Mesothelial cell of epicardium (in vitro differentiated cells): Measurements from ENCODE around the gene NAGLU. TPM values are rescaled to one million over a fixed set of nuclear protein-coding genes. Genes with fewer than 3 reads are reported as not detected.

Experiments
- DNase-seq, 2 experiments: peaks; one replicate each; pipeline ENCODE4 v3.0.0; 2021; ENCODE audit warnings: low spot score in 2 of 2; ENCODE audit not compliant: unreplicated experiment in 2 of 2
- H3K27ac Mint-ChIP-seq: 2 replicates; pipeline ENCODE4 v1.8.0; 2021; ENCODE audit warnings: mixed read lengths
- H3K27me3 Mint-ChIP-seq: 2 replicates; pipeline ENCODE4 v1.8.0; 2021; ENCODE audit warnings: low read depth, mixed read lengths
- H3K36me3 Mint-ChIP-seq: 2 replicates; pipeline ENCODE4 v1.8.0; 2021; ENCODE audit warnings: mixed read lengths
- H3K4me1 Mint-ChIP-seq: 2 replicates; pipeline ENCODE4 v1.8.0; 2021; ENCODE audit warnings: mixed read lengths
- H3K4me3 Mint-ChIP-seq: 2 replicates; pipeline ENCODE4 v1.8.0; 2021; ENCODE audit warnings: mild to moderate bottlenecking, moderate library complexity, mixed read lengths
- H3K9me3 Mint-ChIP-seq: 2 replicates; pipeline ENCODE4 v1.8.0; 2021; ENCODE audit warnings: mixed read lengths
- total RNA-seq: library from RNA; stranded (reverse); gene quantifications from 3 replicates; pipeline ENCODE4 v1.2.1, GENCODE V29; 2021
- TF ChIP-seq, protein P1 (sequence below): fragments of 200-600 bp; sonication (generic); IDR thresholded peaks from one replicate; pipeline ENCODE4 v1.5.0; 2021; ENCODE audit warnings: antibody characterized with exemption; ENCODE audit not compliant: unreplicated experiment

The NAGLU gene
- total RNA-seq, 1 donor from 2014 or later, result 31.9 TPM

DNA sequence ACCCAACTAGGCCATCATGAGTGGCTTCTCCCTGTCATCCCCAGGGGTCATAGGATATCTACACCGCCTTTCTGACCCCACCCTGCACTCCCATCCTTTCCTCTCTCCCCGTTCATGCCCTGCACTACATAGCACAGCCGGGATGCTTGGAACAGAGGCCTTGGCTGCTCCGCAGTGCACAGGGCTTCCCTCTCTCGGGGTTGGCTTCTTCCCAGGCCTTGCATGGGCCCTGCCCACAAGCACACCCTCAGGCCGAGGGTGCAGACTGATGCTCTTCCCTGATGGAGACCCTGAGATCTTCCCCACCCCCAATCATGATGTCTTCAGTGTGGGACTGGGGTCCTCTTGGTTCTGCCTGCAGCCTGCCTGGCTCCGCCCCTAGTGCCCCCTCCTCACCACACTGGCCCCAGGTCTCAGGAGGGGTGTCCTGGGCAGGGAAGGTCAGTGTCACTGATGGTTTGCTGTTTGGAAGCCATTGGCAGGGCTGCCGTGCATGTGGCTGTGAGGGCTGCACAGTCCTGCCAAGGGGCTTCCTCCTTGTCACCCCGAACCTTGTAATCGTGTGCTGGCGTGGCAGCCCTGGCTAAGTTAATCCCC lies 14.3 kb upstream of the NAGLU start:
- Mint-ChIP-seq H3K4me3 (peak overlapping the region; percentile 6), H3K9me3 (no peaks in the 10 kb centered on the region), H3K27ac (peak overlapping the region; percentile 99), H3K4me1 (peaks cover 71% of the 10 kb centered on the region), H3K27me3 (no peaks in the 10 kb centered on the region), H3K36me3 (peaks cover 10% of the 10 kb centered on the region)
- DNase-seq, result no peak
- TF ChIP-seq, protein P1, sequence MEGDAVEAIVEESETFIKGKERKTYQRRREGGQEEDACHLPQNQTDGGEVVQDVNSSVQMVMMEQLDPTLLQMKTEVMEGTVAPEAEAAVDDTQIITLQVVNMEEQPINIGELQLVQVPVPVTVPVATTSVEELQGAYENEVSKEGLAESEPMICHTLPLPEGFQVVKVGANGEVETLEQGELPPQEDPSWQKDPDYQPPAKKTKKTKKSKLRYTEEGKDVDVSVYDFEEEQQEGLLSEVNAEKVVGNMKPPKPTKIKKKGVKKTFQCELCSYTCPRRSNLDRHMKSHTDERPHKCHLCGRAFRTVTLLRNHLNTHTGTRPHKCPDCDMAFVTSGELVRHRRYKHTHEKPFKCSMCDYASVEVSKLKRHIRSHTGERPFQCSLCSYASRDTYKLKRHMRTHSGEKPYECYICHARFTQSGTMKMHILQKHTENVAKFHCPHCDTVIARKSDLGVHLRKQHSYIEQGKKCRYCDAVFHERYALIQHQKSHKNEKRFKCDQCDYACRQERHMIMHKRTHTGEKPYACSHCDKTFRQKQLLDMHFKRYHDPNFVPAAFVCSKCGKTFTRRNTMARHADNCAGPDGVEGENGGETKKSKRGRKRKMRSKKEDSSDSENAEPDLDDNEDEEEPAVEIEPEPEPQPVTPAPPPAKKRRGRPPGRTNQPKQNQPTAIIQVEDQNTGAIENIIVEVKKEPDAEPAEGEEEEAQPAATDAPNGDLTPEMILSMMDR, result no peak

DNA sequence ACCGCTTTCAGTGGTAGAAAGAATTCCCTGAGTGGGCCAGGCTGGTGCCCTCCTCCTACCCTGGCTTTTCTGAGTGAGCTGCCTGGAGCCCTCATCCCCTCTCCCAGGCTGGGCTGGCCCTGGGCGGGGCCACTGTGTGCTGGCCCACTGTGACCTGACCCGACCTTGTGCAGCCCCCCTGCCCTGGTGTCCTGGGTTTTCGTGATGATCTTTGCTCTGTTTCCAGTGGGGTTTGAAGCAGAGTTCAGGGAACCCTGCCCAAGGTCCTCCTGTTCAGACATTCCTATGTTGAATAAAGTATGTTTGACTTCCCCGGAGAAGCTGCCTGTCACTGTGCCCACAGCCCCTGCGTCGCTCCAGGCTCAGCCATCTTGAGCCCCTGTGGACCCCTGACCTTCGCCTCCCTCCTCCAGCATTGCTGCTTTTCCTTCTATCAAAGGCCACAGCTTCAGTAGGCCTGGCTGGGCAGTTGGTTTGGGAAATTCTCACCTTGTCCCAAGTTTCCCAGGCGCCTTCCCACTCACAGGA lies 13.7 kb upstream of the NAGLU start:
- Mint-ChIP-seq H3K27ac (peak overlapping the region; percentile 99), H3K9me3 (no peaks in the 10 kb centered on the region), H3K4me3 (no peak overlapping the region), H3K36me3 (peaks cover 10% of the 10 kb centered on the region), H3K4me1 (peaks cover 71% of the 10 kb centered on the region), H3K27me3 (no peaks in the 10 kb centered on the region)
- TF ChIP-seq, protein P1, result no peak
- DNase-seq, result no peak

DNA sequence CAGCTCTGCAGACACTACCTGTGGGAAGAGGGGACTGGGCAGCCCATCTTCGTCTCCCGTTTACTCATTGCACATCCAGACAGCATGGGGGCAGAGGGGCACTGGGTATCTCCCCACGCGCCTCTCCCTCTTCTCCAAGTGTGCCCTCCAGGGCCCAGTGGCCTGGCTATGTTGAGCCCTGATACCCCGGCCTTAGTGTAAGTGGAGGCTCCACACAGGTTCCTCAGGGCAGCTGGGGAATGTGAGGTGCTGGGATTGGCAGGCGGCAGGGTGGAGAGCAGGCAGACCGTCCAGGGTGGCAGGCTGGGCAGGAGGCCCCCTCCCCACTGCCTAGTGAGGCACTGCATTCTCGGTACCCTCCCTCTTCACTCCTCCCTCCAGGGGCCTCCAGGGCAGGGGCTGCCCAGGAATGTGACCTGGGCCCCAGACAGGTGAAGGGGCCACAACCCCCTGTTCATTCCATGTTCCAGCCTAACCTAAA lies 13.2 kb upstream of the NAGLU start:
- no peak for DNase-seq
- Mint-ChIP-seq H3K27ac (peak overlapping the region; percentile 99), H3K27me3 (no peaks in the 10 kb centered on the region), H3K9me3 (no peaks in the 10 kb centered on the region), H3K4me3 (no peak overlapping the region), H3K36me3 (peaks cover 10% of the 10 kb centered on the region), H3K4me1 (peaks cover 67% of the 10 kb centered on the region)
- TF ChIP-seq, protein P1, result no peak

DNA sequence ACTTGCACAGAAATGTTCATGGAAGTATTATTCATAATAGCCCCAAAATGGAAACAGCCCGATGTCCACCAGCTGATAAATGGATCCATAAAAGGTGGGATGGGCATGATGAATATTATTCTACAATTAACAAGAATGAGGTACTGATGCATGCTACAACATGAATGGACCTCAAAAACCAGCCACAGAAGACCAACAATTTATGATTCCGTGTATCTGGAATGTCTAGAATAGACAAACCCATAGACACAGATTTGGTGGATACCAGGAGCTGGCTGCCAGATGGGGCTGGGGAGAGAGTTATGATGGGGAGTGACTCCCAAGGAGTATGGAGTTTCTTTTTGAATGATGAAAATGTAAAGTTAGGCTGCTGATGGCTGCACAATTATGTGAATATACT lies 10.8 kb upstream of the NAGLU start:
- Mint-ChIP-seq H3K27ac (peak overlapping the region; percentile 0), H3K4me1 (peaks cover 47% of the 10 kb centered on the region), H3K9me3 (no peaks in the 10 kb centered on the region), H3K27me3 (no peaks in the 10 kb centered on the region), H3K36me3 (peaks cover 10% of the 10 kb centered on the region), H3K4me3 (no peak overlapping the region)
- TF ChIP-seq, protein P1, result no peak
- no peak for DNase-seq

DNA sequence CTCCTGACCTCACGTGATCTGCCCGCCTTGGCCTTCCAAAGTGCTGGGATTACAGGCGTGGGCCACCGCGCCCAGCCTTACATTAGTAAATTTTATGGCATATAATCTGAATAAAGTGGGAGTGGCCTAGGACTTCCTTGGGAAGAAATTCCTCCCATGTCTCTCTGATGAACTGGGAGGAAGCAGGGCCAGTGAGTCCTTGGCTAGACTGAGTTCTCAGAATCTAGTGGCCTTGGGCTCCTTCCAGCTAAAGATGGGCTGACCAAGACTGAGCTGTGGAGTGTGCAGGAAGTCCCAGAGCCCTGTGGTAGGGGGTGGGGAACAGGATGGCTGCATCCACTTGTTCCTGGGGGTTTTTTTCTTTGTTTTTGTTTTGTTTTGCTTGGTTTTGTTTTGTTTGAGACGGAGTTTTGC lies 10.0 kb upstream of the NAGLU start:
- Mint-ChIP-seq H3K9me3 (no peaks in the 10 kb centered on the region), H3K4me1 (peaks cover 45% of the 10 kb centered on the region), H3K4me3 (no peak overlapping the region), H3K27ac (peak overlapping the region; percentile 64), H3K27me3 (no peaks in the 10 kb centered on the region), H3K36me3 (peaks cover 10% of the 10 kb centered on the region)
- DNase-seq, result no peak
- TF ChIP-seq, protein P1, result no peak
